DMS79 (cell line): ENCODE data around the gene MAP2K1.
A peak's percentile ranks its signal among the peaks of the same experiment; 100 is the strongest.
"Not testable (repeated sequence)": the region's sequence is repeated elsewhere in the genome, so short reads cannot be mapped to it uniquely, and the experiment has no call there.

Experiments used
- DNase-seq: peaks from one replicate; lab custom pipeline; 2025; lab: John Stamatoyannopoulos, UW

The MAP2K1 gene

DNA sequence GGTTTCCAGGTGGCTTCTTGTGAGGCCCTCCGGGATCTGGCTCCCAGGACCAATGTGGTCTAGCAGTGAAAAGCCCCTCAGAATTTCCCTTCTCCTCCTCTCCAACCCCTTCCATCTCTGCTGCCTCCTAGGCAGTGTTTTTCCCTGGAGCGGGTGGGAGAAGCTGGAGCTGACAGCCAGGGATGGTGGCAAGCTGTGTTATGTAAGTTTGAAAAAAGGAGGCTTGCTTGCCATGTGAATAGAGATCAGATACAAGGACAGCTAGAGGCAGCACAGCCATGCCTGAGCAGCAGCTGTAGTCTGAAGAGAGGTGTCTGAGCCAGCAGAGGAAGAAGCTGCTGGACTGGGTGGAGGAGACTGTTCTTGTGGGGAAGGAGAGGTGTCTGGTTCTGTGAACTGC lies 90.3 kb downstream of the MAP2K1 start:
- no peak for DNase-seq

DNA sequence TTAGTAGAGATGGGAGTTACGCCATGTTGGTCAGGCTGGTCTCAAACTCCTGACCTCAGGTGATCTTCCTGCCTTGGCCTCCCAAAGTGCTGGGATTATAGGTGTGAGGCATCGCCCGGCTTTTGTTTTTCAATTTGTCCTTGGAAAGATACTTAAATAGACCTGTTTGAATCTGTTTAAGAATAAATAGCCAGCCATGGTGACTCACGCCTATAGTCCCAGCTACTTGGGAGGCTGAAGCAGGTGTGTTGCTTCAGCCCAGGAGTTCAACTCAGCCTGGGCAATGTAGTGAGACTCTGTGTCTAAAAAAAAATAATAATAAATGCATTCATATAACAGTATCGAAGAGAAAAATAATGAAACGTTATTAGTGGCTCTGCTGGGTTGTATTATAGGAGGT lies 93.6 kb downstream of the MAP2K1 start:
- no peak for DNase-seq

DNA sequence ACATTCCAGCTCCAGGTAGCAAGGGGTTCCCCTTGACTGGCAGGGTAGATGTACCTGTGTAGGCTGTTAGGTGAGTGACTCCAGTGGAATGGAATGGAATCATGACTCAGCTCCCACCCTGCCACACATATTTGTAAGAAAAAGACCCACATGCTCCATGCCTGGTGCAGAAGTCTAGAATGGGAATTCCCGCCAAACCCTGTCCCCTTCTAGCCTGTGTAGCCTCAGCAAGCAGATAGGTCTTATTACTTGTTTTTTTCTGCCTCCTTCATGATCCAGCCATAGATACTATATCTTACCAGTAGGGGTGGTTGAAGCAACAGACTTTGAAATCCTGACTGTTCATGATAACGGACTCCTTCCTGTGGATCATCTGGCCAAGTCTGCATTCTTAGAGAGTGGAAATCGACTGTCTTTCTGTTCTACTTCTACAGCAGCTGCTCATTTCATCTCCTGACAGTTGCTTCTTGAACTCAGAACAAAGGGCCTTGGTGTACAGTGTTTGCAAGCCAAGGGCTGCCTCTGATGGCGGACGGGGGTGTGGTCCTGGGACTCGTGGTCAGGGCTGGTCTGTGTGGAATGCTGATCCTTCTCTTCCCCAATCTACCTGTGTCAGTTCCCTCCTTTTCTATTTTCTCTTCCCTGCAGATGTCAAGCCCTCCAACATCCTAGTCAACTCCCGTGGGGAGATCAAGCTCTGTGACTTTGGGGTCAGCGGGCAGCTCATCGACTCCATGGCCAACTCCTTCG lies 94.6 kb downstream of the MAP2K1 start:
- DNase-seq = no peak

DNA sequence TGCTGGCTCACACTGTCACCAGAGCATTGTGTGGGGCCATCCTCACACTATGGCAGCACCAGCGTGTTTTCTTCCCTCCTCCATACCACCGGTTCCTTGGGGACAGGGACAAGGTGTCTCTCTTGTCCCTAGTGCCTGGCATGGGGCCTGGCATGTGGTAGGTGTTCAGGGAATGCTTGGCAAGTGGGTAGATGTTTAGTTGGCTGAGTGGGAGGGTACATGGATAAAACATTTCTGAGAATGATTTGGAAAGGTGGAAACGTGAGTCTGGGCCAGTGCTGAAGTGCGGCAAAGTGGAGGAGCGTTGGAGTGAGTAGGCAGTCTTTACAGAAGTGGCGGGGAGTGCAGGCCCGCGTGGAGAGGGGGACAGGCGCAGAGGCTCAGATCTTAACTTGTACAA lies 95.8 kb downstream of the MAP2K1 start:
- DNase-seq = no peak

DNA sequence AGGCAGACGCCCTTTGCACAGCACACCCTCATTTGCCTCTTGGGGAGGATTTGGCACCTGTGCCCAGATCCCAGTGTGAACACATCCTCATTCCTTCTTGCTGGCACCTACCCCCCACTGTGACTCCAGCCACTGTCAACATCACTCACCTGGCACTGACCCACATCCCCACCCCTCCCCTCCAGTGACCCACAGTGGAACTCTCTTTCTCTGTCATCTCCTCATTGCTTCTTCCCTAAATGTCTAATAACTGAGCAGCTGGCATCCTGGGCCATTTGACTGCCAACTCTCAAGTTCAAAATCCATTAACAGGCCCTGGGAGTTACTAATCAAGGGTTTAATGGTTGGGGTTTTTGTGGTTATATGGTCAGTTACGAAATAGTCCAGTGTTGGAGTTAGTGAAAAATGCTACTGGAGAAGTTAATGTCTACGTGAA lies 96.4 kb downstream of the MAP2K1 start:
- DNase-seq = peak; percentile 80

DNA sequence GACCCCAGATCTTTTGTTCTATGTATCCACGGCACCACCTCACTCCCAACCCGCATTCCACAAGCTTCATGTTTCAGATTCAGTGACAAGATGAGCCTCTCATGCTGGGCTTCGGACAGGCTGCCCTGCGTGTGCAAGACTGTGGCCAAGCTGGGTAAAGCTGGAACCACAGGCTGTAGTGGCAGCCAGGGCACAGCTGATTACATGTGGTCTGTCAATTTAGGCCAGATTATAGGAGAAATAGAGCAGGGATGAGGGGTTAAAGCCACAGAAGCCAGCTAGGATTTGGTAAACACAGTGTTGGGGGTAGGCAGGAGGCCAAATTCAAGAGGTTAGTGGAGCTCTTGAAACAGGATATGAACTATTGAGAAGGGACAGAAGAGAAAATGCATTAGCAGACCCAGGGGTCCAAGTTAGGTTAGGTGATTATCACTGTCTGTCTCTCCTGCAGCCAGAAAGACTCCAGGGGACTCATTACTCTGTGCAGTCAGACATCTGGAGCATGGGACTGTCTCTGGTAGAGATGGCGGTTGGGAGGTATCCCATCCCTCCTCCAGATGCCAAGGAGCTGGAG lies 97.9 kb downstream of the MAP2K1 start:
- DNase-seq = peak; percentile 25

DNA sequence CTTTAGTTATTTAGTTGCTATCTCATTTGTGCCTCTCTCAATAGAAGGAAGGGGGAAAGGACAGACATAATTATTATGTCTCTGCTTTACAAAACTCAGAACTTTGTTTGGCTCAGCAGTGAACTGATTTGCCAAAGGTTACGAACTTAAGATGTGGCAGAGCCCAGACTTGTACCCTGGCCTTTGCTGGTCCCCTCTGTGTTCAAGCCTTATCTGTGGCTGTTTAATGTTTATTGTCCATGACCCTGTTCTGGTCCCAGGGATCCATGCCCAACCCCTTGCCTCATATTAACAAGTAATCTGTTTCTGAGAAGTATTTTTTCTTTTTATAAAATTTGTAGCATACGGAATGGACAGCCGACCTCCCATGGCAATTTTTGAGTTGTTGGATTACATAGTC lies 100.2 kb downstream of the MAP2K1 start:
- no peak for DNase-seq

DNA sequence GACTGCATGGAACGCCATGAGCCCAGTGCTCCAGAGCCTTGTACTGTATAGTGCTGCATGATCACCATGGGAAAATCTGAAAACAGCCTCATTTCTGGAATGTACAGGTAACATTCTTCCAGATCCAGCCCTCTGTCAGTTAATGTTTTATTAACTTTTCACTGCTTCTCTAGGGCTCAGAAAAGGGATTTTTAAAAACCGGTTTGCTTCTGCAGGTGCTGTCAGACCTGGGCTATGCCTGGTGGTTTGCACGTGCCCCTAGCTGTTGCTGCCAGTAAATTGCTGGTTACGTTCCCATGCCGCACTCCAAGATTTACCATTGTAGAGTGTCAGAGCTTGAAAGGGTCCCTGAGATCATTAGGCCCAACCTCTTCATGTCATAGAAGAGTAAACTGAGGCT lies 101.8 kb downstream of the MAP2K1 start:
- no peak for DNase-seq

DNA sequence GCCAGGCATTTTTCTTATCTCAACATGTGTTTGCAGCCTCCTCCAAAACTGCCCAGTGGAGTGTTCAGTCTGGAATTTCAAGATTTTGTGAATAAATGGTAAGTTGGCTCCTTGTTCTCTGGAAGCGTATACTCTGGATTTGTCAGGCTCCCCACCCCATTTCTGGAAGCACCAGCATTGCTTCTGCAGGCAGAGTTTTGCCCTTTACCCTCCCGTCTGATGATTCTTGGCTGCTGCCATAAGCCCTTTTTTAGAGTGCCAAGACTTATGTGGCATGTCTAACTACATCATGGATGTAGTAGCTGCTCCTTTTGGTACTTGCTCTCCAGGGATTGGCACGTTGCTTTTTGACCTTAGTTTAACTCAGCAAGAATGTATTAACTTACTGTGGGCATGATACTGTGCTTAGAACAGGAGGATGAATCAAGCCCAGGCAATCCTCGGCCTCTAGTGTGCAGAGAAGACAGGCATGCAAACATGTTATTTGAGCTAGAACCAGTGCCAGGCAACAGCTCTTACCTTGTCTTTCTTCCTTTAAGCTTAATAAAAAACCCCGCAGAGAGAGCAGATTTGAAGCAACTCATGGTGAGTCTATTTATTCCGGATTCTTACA lies 102.6 kb downstream of the MAP2K1 start:
- DNase-seq = no peak

DNA sequence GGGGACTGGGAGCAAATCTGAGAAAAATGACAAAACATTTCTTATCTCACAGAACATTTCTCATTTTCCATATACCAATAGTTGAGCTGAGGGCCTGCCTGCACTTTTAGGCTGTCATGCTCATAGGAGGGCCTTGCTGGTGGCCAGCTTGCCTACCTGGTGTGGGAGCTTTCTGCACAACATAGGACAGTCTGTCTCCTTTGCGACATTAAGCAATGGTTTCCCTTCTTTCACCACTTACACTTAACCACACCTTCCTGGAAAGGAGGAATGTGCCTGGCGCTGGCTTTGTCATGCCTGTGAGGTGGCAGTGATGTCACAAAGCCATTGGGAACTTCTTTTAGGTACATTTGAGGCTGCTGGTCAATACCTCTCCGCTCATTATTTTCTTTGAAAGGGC lies 105.1 kb downstream of the MAP2K1 start:
- DNase-seq = no peak

DNA sequence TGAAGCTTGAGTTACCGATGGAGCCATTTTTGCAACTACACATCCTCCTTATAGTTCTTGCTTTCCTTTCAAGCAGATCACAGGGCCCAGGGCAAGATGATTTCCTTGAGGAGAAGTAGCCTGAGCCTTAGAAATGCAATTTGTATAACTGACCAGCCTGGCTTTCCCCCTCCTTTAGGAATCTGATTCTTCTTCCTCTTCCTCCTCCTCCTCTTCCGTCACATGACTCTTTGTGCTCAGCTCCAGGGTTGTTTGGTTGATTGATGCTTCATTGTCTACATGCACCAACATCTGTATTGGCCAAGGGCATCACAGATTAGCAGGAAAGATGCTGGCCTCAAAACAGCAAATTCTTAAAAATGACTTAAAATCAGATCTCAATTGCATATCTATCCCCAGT lies 107.5 kb downstream of the MAP2K1 start:
- DNase-seq = no peak

DNA sequence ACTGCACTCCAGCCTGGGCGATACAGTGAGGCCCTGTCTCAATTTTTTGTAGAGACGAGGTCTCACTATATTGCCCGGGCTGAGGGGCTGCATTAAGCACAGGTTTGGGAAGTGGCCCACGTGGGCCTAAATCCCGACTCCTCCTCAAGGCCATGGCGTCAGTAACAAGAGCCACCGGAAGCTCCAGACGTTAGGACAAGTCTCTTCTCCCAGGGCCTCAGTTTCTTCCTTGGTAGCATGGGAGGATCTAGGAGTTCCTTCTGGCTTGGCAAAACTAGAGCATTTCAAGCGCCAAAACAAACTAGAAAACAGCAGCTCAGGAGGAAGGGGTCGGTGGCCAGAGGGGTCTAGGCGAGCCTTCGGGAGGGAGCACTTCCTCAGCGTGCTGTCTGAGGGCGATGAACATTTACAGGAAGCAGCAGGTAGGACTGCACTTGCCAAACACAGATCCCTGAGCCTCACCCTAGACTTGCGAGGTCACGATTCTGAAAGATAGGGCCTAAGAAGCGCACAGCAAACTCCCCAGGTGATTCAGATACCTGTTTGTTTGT lies 110.3 kb downstream of the MAP2K1 start:
- no peak for DNase-seq

DNA sequence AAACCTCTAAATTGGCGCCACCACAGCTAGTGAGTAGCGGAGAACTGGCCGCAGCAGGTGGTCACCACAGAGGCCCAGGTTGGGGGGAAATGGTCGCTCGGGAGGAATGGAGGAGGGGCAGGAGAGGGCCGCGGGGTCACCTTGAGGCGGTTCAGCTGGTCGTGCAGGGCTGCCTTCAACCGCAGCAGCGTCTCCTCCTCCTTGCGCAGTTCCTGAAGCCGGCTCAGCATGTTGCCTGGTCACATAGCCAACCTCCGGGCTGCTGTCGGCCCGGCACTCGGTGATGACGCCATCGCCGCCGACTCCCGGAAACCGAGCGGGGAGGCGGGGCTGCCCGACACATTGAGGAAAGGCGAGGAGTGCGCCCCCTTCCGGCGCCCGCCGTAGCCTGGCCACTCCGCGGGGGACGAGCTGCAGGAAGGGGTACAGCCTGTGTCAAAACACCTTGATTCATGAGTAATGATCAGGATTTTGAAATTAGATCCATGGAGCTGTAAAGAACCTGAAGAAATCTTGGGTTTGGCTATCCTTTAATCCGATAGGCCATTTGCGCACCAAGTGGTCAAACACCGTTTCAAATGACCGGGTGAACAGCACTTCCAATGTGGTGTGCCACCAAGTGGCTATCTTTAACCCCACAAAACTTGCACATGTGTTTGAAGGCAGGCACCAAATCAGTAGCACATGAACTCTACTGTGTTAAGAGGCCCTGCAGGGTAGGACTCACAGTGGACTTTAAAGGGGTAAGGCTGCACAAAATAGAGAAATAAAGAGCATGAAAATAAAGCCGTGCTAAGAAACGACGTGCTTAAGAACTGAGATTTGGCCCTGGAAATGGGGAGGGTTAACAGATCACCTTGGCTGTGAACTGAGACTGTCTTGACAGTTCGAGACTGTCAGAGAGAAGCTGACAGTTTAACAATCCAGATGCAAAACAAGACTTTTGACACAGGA lies 111.1 kb downstream of the MAP2K1 start, which contains the start of gene SNAPC5:
Gene SNAPC5, minus strand, starts transcription at position 261 of the 954 bp plus-strand sequence. Its CDS starts 31 bp downstream, at position 230.
- peak; percentile 62 for DNase-seq

DNA sequence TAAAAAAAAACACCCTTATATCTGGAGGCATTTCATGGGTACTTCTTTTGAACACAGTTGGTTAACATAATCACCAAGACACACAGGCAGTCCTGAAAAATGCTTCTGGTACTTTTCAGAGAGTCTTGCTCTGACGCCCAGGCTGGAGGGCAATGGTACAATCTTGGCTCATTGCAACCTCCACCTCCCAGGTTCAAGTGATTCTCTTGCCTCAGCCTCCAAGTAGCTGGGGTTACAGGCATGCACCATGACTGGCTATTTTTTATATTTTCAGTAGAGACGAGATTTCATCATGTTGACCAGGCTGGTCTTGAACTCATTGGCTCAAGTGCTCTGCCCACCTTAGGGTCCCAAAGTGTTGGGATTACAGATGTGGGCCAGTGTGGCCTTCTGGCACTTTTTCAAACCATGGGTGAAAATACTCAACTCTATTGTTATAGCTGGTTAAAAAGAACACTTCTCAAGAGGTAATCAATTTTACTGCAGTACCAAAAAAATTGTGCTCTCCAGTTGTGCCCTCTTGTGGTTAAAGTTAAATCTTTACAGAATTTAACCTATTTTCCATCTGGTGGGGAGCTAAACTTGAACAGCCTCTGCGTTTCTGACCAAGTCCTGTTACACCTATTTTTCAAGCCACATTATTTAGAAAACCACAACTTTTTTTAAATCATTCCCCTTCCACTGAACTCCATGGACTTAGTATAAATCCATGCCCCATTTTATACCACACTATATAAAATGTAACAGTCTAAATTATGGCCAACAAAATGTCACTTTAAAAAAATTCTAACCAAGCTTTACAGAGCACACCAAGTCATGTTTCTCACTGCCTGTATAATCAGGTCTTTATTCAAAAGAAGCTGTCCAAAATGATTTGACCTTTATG lies 112.0 kb downstream of the MAP2K1 start:
- DNase-seq = no peak

DNA sequence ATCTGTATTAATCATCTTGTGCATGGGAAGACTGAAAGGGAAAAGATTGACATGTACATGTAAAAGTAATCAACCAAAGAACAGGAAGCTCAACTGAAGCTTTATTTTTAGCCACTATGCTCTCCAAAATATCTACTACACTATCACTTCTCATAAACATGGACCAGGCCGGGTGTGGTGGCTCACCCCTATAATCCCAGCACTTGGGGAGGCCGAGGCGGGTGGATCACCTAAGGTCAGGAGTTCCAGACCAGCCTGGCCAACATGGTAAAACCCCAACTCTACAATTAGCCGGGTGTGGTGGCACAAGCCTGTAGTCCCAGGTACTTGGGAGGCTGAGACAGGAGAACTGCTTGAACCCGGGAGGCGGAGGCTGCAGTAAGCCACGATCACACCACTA lies 113.6 kb downstream of the MAP2K1 start:
- DNase-seq = not testable (repeated sequence)

DNA sequence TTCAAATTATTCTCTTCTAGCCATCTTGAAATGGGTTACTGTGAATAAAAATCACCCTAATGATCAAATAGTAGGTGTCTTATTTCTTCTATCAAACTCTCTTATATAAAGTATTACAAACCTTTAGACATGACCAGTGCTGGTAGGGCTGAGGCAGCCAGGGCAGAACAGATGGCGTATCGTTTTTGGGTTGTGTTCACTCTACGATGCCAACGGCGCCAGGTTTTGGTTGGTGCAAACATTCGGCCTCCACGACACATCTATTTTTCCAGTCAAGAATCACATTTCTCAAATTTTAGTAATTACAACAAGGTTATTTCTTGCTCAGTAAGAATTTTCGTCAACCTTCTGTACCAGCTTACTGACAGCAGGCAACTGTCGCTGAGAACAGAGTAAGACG lies 115.8 kb downstream of the MAP2K1 start:
- no peak for DNase-seq

DNA sequence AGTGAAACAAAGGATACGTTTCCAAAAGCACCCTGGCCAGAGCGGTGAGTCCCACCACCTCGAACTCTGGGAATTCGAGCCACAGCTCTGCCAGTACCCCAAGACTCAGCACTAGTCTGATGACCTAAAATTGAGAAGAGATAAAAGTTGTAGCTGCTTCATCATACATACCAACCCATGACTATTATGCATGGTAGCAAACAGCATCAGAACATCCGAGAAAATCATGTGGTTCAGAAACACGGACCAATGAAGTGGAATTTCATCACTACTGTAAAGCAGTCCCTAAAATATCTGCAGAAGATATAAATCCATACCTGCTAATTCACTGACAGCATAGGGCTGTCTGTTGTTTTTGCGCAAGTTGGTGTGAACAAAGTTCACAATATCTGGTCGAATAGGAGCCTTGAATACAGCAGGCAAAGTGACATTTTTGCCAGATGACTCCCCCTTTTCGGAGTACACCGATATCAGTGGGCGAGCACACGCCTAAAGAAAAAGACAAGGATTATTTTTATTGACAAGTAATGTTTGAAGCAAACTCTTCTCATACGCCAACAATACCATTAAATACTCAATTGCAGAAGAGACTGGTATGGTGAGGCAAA lies 116.4 kb downstream of the MAP2K1 start:
- not testable (repeated sequence) for DNase-seq

DNA sequence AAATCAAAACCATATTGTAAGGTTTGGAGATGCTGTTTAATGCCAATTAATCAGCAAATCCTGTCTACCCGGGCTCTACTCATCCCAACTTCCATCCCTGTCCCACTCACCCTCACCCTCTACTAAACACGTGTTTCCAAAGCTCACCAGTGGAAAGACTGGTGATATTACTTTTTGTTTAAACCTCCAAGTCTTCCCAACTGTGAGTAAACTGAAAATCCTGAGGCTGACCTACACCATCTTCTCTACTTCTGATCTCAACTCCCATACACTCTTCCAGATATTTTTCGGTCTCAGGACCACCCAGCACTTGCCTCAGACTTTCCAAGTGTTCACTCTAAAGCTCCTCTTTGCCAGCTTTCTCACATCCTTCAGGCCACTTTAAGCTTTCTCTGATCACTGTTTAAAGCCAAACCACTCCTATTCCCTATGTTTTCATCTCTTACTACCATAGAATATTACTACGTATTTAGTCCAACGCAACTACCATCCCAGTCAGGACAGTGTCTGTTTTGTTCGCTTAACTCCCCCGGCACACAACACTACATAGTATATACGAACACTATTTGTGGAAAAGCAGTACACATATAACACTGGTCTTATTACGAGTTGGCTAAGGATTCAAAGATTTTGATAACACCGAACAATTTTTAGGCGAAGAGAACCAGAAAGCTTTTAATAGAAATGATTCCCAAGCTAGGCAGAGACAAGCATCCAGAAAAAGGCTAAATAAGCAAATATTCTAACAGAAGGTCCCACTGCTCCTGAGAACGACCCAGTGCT lies 117.3 kb downstream of the MAP2K1 start:
- no peak for DNase-seq

DNA sequence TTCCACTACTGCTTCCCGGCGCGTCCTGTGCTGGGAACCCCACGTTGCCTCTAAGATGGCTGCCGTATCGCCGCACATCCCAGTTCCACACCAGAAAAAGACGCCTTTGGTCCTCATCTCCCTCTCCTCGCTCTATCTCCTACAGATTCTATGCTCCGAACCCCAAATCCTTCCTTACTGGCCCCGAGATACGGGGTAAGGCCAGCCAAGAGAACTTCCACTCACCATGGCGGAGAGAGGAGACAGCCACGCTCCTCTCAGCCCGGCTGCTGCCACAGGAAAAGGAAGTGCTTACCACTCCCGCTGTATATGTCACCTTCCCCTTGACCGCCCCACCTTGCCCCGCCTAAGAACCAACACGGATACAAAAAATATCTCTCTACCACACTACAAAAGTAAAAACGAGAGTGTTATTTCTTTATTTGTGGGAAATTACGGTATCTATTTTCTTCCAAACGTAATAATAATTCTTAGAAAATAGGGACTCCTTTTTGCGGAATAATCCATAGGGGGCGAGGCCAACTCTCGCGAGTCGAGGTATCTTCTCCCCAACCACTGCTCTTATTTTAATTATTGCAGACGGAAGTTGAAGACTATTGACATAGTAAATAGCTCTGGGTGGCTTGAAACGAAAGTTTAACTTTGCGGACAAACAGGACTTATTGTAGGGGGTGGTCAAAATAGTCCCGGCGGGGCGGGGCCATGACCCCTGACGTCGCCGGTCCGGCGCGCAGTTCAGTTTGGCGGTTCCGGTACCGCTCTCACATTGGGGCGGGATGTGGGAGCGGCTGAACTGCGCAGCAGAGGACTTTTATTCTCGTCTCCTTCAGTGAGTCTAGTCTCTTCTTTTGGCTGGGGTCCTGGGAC lies 118.1 kb downstream of the MAP2K1 start, which contains the start of the genes RPL4 and ZWILCH:
Gene RPL4, minus strand, starts transcription at position 293 of the 867 bp plus-strand sequence. Its CDS starts 65 bp downstream, at position 228.
Gene ZWILCH, plus strand, starts transcription at position 764 of the 867 bp plus-strand sequence. Its CDS starts 13 bp downstream, at position 777.
- peak; percentile 16 for DNase-seq
